ENCODE results near the gene ASTL.

ASTL gene

GRCh38 chr2:96083064-96083939, 55.0 kb downstream of the ASTL start:
- no peak for DNase-seq (ENCODE audit: low spot score)

GRCh38 chr2:96082211-96083063, 55.9 kb downstream of the ASTL start:
- no peak for DNase-seq (ENCODE audit: low spot score)

- DNase-seq (ENCODE audit: low spot score): no peak
Observed at GRCh38 chr2:96081042-96081441, 57.3 kb downstream of the ASTL start.

GRCh38 chr2:96075199-96075771, 63.0 kb downstream of the ASTL start:
- no peak for DNase-seq (ENCODE audit: low spot score)

GRCh38 chr2:96074156-96074555, 64.1 kb downstream of the ASTL start:
- DNase-seq (ENCODE audit: low spot score): no peak

- DNase-seq (ENCODE audit: low spot score): no peak
Observed at GRCh38 chr2:96073170-96073775, 65.0 kb downstream of the ASTL start.
